Measurements from ENCODE around the gene PTPRT. TPM values are rescaled to one million over a fixed set of nuclear protein-coding genes. Genes with fewer than 3 reads are reported as not detected.

PTPRT gene
- total RNA-seq, 1 experiment from 2014 or later = not detected

DNA sequence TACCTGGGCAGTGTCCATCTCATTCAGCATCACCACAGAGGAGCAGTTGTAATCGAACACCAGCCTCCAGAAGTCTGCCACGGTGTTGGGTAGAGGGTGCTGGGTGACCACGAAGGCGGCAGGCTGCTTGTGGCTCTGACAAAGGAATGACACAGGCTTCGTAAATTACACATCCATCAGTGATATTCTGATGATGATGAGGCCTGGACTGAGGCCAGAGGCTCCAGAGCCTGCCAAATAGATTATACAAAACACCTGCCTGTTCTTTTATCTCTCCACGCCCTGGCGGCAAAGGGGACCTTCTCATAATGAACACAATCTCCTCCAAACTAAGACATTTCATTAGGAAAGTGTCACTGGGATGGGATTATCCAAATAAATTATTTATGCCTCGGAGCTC is 1091.3 kb downstream of the PTPRT start:
- no peaks in the 10 kb centered on the region for H3K36me3 ChIP-seq (ENCODE audit: insufficient read depth, low read length, poor library complexity, severe bottlenecking)
- H3K4me3 ChIP-seq (ENCODE audit: low read depth, low read length, poor library complexity, severe bottlenecking) = no peak overlapping the region
- peaks cover 8% of the 10 kb centered on the region for H3K27me3 ChIP-seq (replicated peaks; ENCODE audit: insufficient read depth, low read depth, low read length, poor library complexity)
- H3K27ac ChIP-seq (ENCODE audit: low read depth, low read length, poor library complexity, severe bottlenecking) = no peak overlapping the region
- BruUV-seq (replicated peaks) = no TSS peak
- TF ChIP-seq CTCF (conservative IDR thresholded peaks at IDR 0.05; ENCODE audit: low read depth, low read length) (no peak), EZH2 (IDR thresholded peaks at IDR 0.05; ENCODE audit: borderline replicate concordance, low read depth, low read length, poor library complexity, severe bottlenecking) (no peak)
- intact Hi-C loops (cut with micrococcal nuclease; ENCODE audit: unreplicated experiment) = no loop called here
- no peaks in the 10 kb centered on the region for H3K9me3 ChIP-seq (ENCODE audit: low read depth, low read length, poor library complexity, severe bottlenecking)
- CTCF ChIA-PET = no interaction called here
- H3K4me1 ChIP-seq (ENCODE audit: insufficient read depth, low read length, poor library complexity, severe bottlenecking) = no peaks in the 10 kb centered on the region
- POLR2A ChIA-PET (ENCODE audit: low non-redundant PET) = no interaction called here
- no peak for DNase-seq (ENCODE audit: low spot score)

- no peak overlapping the region for H3K27ac ChIP-seq (ENCODE audit: low read depth, low read length, poor library complexity, severe bottlenecking)
- H3K4me1 ChIP-seq (ENCODE audit: insufficient read depth, low read length, poor library complexity, severe bottlenecking) = no peaks in the 10 kb centered on the region
- H3K36me3 ChIP-seq (ENCODE audit: insufficient read depth, low read length, poor library complexity, severe bottlenecking) = no peaks in the 10 kb centered on the region
- TF ChIP-seq CTCF (conservative IDR thresholded peaks at IDR 0.05; ENCODE audit: low read depth, low read length) (no peak), EZH2 (IDR thresholded peaks at IDR 0.05; ENCODE audit: borderline replicate concordance, low read depth, low read length, poor library complexity, severe bottlenecking) (no peak)
- ChIA-PET CTCF (no interaction called here), POLR2A (ENCODE audit: low non-redundant PET) (no interaction called here)
- no peak for DNase-seq (ENCODE audit: low spot score)
- peaks cover 12% of the 10 kb centered on the region for H3K27me3 ChIP-seq (replicated peaks; ENCODE audit: insufficient read depth, low read depth, low read length, poor library complexity)
- no peak overlapping the region for H3K4me3 ChIP-seq (ENCODE audit: low read depth, low read length, poor library complexity, severe bottlenecking)
- intact Hi-C loops (cut with micrococcal nuclease; ENCODE audit: unreplicated experiment) = no loop called here
- no peaks in the 10 kb centered on the region for H3K9me3 ChIP-seq (ENCODE audit: low read depth, low read length, poor library complexity, severe bottlenecking)
- no TSS peak for BruUV-seq (replicated peaks)
Measured at GRCh38 chr20:42097741-42098140, 1092.0 kb downstream of the PTPRT start.

DNA sequence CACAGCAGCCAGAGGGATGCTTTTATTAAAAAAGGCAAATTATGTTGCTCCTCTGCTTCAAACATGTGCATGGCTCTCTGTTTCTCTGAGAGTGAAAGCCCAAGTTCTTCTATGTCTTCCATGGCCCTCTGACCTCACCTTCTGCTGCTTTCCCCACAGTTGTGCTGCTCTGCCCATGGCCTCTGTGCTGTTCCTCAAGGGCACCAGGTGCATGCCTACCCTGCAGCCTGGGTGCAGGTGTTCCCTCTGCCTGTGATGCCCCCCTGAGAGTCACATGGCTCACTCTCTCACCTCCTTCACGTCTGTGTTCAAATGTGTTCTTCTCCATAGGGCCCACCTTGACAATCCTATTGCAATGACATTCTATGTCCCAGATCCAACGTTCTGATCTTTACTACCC is 1094.5 kb downstream of the PTPRT start:
- intact Hi-C loops (cut with micrococcal nuclease; ENCODE audit: unreplicated experiment) = no loop called here
- no peak for DNase-seq (ENCODE audit: low spot score)
- Histone ChIP-seq H3K4me3 (ENCODE audit: low read depth, low read length, poor library complexity, severe bottlenecking) (no peak overlapping the region), H3K9me3 (ENCODE audit: low read depth, low read length, poor library complexity, severe bottlenecking) (no peaks in the 10 kb centered on the region), H3K27ac (ENCODE audit: low read depth, low read length, poor library complexity, severe bottlenecking) (no peak overlapping the region), H3K4me1 (ENCODE audit: insufficient read depth, low read length, poor library complexity, severe bottlenecking) (no peaks in the 10 kb centered on the region), H3K27me3 (replicated peaks; ENCODE audit: insufficient read depth, low read depth, low read length, poor library complexity) (peaks cover 23% of the 10 kb centered on the region), H3K36me3 (ENCODE audit: insufficient read depth, low read length, poor library complexity, severe bottlenecking) (no peaks in the 10 kb centered on the region)
- BruUV-seq (replicated peaks) = no TSS peak
- POLR2A ChIA-PET (ENCODE audit: low non-redundant PET) = no interaction called here
- CTCF ChIA-PET = no interaction called here
- no peak for TF ChIP-seq CTCF (conservative IDR thresholded peaks at IDR 0.05; ENCODE audit: low read depth, low read length)
- no peak for TF ChIP-seq EZH2 (IDR thresholded peaks at IDR 0.05; ENCODE audit: borderline replicate concordance, low read depth, low read length, poor library complexity, severe bottlenecking)
